ENCODE measurements around the gene MED23. TPM values are rescaled to one million over a fixed set of nuclear protein-coding genes. Genes with fewer than 3 reads are reported as not detected.
A peak's percentile ranks its signal among the peaks of the same experiment; 100 is the strongest.

The MED23 gene, protein sequence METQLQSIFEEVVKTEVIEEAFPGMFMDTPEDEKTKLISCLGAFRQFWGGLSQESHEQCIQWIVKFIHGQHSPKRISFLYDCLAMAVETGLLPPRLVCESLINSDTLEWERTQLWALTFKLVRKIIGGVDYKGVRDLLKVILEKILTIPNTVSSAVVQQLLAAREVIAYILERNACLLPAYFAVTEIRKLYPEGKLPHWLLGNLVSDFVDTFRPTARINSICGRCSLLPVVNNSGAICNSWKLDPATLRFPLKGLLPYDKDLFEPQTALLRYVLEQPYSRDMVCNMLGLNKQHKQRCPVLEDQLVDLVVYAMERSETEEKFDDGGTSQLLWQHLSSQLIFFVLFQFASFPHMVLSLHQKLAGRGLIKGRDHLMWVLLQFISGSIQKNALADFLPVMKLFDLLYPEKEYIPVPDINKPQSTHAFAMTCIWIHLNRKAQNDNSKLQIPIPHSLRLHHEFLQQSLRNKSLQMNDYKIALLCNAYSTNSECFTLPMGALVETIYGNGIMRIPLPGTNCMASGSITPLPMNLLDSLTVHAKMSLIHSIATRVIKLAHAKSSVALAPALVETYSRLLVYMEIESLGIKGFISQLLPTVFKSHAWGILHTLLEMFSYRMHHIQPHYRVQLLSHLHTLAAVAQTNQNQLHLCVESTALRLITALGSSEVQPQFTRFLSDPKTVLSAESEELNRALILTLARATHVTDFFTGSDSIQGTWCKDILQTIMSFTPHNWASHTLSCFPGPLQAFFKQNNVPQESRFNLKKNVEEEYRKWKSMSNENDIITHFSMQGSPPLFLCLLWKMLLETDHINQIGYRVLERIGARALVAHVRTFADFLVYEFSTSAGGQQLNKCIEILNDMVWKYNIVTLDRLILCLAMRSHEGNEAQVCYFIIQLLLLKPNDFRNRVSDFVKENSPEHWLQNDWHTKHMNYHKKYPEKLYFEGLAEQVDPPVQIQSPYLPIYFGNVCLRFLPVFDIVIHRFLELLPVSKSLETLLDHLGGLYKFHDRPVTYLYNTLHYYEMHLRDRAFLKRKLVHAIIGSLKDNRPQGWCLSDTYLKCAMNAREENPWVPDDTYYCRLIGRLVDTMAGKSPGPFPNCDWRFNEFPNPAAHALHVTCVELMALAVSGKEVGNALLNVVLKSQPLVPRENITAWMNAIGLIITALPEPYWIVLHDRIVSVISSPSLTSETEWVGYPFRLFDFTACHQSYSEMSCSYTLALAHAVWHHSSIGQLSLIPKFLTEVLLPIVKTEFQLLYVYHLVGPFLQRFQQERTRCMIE (N-terminal part only)
- total RNA-seq (2021), result 16.8 and 21.3 TPM in 2 replicates
- Bru-seq, nascent RNA, result percentile 80 among the genes with signal in this experiment
- BruChase-seq, experiment 1, labeled RNA remaining after a 2-hour chase, result percentile 87 among the genes with signal in this experiment
- percentile 83 among the genes with signal in this experiment for BruChase-seq, experiment 2, labeled RNA remaining after a 6-hour chase
- long read RNA-seq, full-length matches to known transcripts, result 7 of 24 reads
- long read RNA-seq, partial matches to known transcripts, result 11 of 24 reads
- long read RNA-seq, other reads (novel, unspliced or antisense), result 6 of 24 reads

DNA sequence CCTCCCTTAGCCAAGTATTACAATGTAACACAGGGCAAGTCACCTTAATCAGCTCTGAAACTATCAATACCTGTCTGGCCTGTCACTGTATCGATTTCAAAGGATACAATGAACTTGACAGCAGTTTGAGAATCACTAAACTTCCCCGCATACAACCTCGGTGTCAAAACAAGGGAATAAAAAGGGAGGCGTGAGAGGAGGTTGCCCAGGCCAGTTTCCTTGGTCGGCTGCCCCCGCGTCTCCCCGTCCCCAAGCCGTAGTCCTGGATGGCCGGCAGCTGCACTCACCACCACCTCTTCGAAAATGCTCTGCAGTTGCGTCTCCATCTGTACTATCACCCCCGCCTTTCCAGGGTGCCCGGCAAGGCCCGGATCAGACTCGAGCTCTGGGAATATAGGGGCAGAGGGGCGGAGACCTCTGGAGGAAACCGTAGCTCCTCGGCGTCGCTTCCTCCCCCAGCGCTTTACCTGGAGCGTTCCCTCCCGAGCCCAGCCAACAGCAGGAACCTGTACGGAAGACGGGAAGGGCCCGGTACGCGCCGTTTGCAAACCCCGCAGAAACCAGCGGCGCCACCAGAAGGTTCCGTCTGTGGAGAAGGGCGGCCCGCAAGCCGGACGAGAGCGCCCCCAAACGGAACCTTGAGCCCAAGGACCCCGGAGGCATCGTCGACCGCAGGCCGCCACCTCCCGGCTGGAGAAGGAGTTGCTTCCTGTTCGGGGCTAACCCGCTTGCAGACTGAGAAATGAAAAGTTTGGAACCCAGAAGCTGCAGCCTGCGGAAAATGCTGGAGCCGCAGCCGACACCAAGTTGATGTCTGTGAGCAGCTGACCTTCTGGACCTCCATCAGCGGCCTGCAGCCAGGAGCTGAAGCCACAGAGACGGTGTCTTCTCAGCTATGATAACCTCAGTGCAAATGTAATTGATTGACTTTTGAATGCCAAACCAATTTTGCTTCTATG, at the start of gene MED23:
TSS of gene MED23 (minus strand) at position 519 of the 959 bp plus-strand sequence. CDS start at position 326, 193 bp downstream.
- Histone ChIP-seq H4K20me1 (ENCODE audit: insufficient read depth) (no peaks in the 10 kb centered on the region), H3K27ac (peak within 1 kb of the TSS; percentile 79), H2AFZ (peak within 1 kb of the TSS; percentile 93), H3K27me3 (ENCODE audit: insufficient read depth, low read depth) (no peaks in the 10 kb centered on the region), H3F3A (ENCODE audit: insufficient read depth, low read depth) (peaks cover 9% of the 10 kb centered on the region; the same call in 1 of the 2 replicates), H3K79me2 (ENCODE audit: low read depth) (peaks cover 16% of the 10 kb centered on the region), H3K4me2 (peak within 1 kb of the TSS; percentile 91), H3K9me2 (ENCODE audit: insufficient read depth) (no peaks in the 10 kb centered on the region), H3K4me1 (replicated peaks; ENCODE audit: insufficient read depth) (peaks cover 28% of the 10 kb centered on the region), H3K9me3 (ENCODE audit: insufficient read depth, low read depth) (no peaks in the 10 kb centered on the region), H3K36me3 (ENCODE audit: low read depth) (peaks cover 17% of the 10 kb centered on the region; the same call in 1 of the 2 replicates), H3K4me3 (peak within 1 kb of the TSS; percentile 73)
- CTCF ChIA-PET, result interaction anchor here (0.5 to 1.3 kb wide), 10 partner anchors 11 to 1749 kb away, joined by 3 to 8 read pairs (median 4); no protein-coding TSS in a partner anchor
- TF ChIP-seq, protein P1, sequence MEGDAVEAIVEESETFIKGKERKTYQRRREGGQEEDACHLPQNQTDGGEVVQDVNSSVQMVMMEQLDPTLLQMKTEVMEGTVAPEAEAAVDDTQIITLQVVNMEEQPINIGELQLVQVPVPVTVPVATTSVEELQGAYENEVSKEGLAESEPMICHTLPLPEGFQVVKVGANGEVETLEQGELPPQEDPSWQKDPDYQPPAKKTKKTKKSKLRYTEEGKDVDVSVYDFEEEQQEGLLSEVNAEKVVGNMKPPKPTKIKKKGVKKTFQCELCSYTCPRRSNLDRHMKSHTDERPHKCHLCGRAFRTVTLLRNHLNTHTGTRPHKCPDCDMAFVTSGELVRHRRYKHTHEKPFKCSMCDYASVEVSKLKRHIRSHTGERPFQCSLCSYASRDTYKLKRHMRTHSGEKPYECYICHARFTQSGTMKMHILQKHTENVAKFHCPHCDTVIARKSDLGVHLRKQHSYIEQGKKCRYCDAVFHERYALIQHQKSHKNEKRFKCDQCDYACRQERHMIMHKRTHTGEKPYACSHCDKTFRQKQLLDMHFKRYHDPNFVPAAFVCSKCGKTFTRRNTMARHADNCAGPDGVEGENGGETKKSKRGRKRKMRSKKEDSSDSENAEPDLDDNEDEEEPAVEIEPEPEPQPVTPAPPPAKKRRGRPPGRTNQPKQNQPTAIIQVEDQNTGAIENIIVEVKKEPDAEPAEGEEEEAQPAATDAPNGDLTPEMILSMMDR (conservative IDR thresholded peaks at IDR 0.05), result peak; percentile 94
- no peak for TF ChIP-seq EZH2 (IDR thresholded peaks at IDR 0.05; ENCODE audit: low read depth)
- TSS peak; percentile 48 for BruUV-seq (replicated peaks)
- intact Hi-C loops (cut with micrococcal nuclease; ENCODE audit: unreplicated experiment), result no loop called here
- peak; percentile 92 to 97 for DNase-seq
- POLR2A ChIA-PET (ENCODE audit: unreplicated experiment), result interaction anchor here (0.5 to 0.6 kb wide), 3 partner anchors 66 to 1320 kb away, joined by 3 to 4 read pairs (median 4); no protein-coding TSS in a partner anchor

DNA sequence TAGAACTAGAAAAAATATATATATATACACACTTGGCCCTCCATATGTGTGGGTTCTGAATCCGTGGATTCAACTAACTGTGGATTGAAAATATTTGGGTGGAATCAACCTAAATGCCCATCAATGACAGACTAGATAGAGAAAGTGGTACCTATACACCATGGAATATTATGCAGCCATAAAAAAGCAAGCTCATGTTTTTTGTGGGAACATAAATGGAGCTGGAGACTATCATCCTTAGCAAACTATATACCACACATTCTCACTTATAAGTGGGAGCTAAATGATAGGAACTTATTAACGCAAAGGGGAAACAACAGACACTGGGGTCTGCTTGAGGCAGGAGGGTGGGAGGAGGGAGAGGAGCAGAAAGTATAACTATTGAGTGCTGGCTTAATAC, 45.1 kb upstream of the MED23 start:
- no peaks in the 10 kb centered on the region for H3K79me2 ChIP-seq (ENCODE audit: low read depth)
- H3K4me3 ChIP-seq, result no peak overlapping the region
- no peak for TF ChIP-seq EZH2 (IDR thresholded peaks at IDR 0.05; ENCODE audit: low read depth)
- TF ChIP-seq, protein P1 (conservative IDR thresholded peaks at IDR 0.05), result no peak
- BruUV-seq (replicated peaks), result no TSS peak
- H3K9me2 ChIP-seq (ENCODE audit: insufficient read depth), result no peaks in the 10 kb centered on the region
- no peak for DNase-seq
- no peaks in the 10 kb centered on the region for H3K27me3 ChIP-seq (ENCODE audit: insufficient read depth, low read depth)
- H3K9me3 ChIP-seq (ENCODE audit: insufficient read depth, low read depth), result no peaks in the 10 kb centered on the region
- no peaks in the 10 kb centered on the region for H4K20me1 ChIP-seq (ENCODE audit: insufficient read depth)
- no peak overlapping the region for H2AFZ ChIP-seq
- H3F3A ChIP-seq (ENCODE audit: insufficient read depth, low read depth), result no peaks in the 10 kb centered on the region
- ChIA-PET POLR2A (ENCODE audit: unreplicated experiment) (no interaction called here), CTCF (no interaction called here)
- intact Hi-C loops (cut with micrococcal nuclease; ENCODE audit: unreplicated experiment), result no loop called here
- no peaks in the 10 kb centered on the region for H3K36me3 ChIP-seq (ENCODE audit: low read depth)
- H3K4me1 ChIP-seq (replicated peaks; ENCODE audit: insufficient read depth), result no peaks in the 10 kb centered on the region
- H3K27ac ChIP-seq, result no peak overlapping the region
- H3K4me2 ChIP-seq, result no peak overlapping the region

Measured in PC-9 (cell line).